Measurements from ENCODE around the gene CDC40.
A peak's percentile ranks its signal among the peaks of the same experiment; 100 is the strongest.

Gene CDC40

GRCh38 chr6:110180228-110181008 lies at the start of gene CDC40:
Gene CDC40 (plus strand): TSS chr6:110180427. CDS start chr6:110180445, 18 bp downstream.
- DNase-seq, result peak; percentile 51

GRCh38 chr6:110137924-110138887 lies 42.0 kb upstream of the CDC40 start:
- no peak for DNase-seq

- no peak for DNase-seq
These were observed 41.2 kb upstream of the CDC40 start for GRCh38 chr6:110139052-110139451.

GRCh38 chr6:110140650-110141049 lies 39.6 kb upstream of the CDC40 start:
- DNase-seq, result no peak

- DNase-seq, result no peak
These were observed 32.4 kb upstream of the CDC40 start for GRCh38 chr6:110147870-110148269.

GRCh38 chr6:110158479-110158878 lies 21.7 kb upstream of the CDC40 start:
- no peak for DNase-seq

GRCh38 chr6:110170081-110170480 lies 10.1 kb upstream of the CDC40 start:
- no peak for DNase-seq

GRCh38 chr6:110173506-110174132 lies 6.6 kb upstream of the CDC40 start:
- no peak for DNase-seq

GRCh38 chr6:110178626-110179405 lies 1.4 kb upstream of the CDC40 start:
- peak; percentile 61 for DNase-seq

- peak; percentile 88 for DNase-seq
These were observed 610 bp upstream of the CDC40 start, which contains the start of gene WASF1 for GRCh38 chr6:110179406-110180227. Gene WASF1 (minus strand): TSS chr6:110179670. CDS start chr6:110127601, 52,069 bp downstream.

GRCh38 chr6:110181131-110182030 lies 1.2 kb downstream of the CDC40 start:
- DNase-seq, result no peak

GRCh38 chr6:110183292-110183885 lies 3.2 kb downstream of the CDC40 start:
- DNase-seq, result no peak

- no peak for DNase-seq
These were observed 5.7 kb downstream of the CDC40 start for GRCh38 chr6:110185879-110186278.

- DNase-seq, result no peak
These were observed 8.6 kb downstream of the CDC40 start for GRCh38 chr6:110188791-110189190.

GRCh38 chr6:110190726-110191125 lies 10.5 kb downstream of the CDC40 start:
- DNase-seq, result no peak

- DNase-seq, result no peak
These were observed 11.2 kb downstream of the CDC40 start for GRCh38 chr6:110191477-110191876.

GRCh38 chr6:110195639-110196038 lies 15.4 kb downstream of the CDC40 start:
- no peak for DNase-seq

- DNase-seq, result no peak
These were observed 16.6 kb downstream of the CDC40 start for GRCh38 chr6:110196874-110197273.

- DNase-seq, result no peak
These were observed 18.3 kb downstream of the CDC40 start for GRCh38 chr6:110198561-110198960.

Measured in stimulated activated CD4-positive, alpha-beta T cell treated with anti-CD3 and anti-CD28 coated beads, Interleukin-4, amount 100 ng/mL, for 1 hour (primary cell).